ENCODE measurements around the gene SMAP2.

DNA sequence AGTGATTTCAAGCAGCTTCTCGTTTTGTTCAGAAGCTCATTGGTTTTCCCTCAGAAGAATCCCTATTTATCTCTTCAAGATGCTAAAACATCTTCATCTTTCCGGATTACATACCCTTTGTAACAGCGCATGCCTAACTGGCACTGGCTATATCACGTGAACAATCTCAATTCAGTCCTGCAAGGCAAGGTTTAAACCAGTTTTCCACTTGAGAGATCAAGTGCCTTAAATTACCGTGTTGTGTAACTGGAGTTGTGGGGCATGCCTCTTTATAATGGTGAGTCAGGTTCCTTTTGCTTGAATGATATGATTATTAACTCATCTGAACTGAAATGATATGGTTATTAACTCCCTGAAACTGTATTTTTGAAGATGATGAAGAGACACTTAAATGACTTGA, 65.7 kb downstream of the SMAP2 start:
- no peak for TF ChIP-seq POLR2A (IDR thresholded peaks at IDR 0.05)
- TF ChIP-seq, protein P1, sequence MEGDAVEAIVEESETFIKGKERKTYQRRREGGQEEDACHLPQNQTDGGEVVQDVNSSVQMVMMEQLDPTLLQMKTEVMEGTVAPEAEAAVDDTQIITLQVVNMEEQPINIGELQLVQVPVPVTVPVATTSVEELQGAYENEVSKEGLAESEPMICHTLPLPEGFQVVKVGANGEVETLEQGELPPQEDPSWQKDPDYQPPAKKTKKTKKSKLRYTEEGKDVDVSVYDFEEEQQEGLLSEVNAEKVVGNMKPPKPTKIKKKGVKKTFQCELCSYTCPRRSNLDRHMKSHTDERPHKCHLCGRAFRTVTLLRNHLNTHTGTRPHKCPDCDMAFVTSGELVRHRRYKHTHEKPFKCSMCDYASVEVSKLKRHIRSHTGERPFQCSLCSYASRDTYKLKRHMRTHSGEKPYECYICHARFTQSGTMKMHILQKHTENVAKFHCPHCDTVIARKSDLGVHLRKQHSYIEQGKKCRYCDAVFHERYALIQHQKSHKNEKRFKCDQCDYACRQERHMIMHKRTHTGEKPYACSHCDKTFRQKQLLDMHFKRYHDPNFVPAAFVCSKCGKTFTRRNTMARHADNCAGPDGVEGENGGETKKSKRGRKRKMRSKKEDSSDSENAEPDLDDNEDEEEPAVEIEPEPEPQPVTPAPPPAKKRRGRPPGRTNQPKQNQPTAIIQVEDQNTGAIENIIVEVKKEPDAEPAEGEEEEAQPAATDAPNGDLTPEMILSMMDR (IDR thresholded peaks at IDR 0.05), result no peak
